H1 (cell line): ENCODE data around the gene PARD3.

Source experiments
- BRCA1 ChIP-seq: IDR thresholded peaks from 2 replicates; pipeline ENCODE4 v1.6.1; 2012; ENCODE audit warnings: low read depth, low read length, improper control_type of control experiment
- CHD7 ChIP-seq: fragments of 300-600 bp; sonication (generic); IDR thresholded peaks from 2 replicates; pipeline ENCODE4 v1.7.1; 2012; ENCODE audit warnings: low read length, moderate library complexity, mild to moderate bottlenecking, inconsistent platforms; ENCODE audit not compliant: insufficient replicate concordance
- CTCF ChIP-seq, 3 experiments: IDR thresholded peaks; 1 replicate in 2 of 3; 2 replicates in 1 of 3; pipeline versions ENCODE4 v1.5.1 to v1.6.1; 2011; ENCODE audit warnings: low read length in 3 of 3, mild to moderate bottlenecking in 3 of 3, inconsistent platforms in 2 of 3, low read depth in 1 of 3, moderate library complexity in 1 of 3; ENCODE audit not compliant: insufficient read depth in 1 of 3; ENCODE audit errors: control extremely low read depth in 1 of 3
- E2F6 ChIP-seq: IDR thresholded peaks from 2 replicates; pipeline ENCODE4 v1.6.1; 2012; ENCODE audit warnings: inconsistent platforms
- EZH2 ChIP-seq: fragments of 200-600 bp; sonication (generic); IDR thresholded peaks from 2 replicates; pipeline ENCODE4 v1.7.1; 2012; ENCODE audit warnings: low read depth, mild to moderate bottlenecking, moderate library complexity, low read length, inconsistent platforms; ENCODE audit not compliant: severe bottlenecking
- HDAC2 ChIP-seq, 2 experiments: fragments of 300-600 bp in 1 of 2; sonication (generic) in 1 of 2; IDR thresholded peaks; 2 replicates each; pipeline ENCODE4 v1.6.1; 2011 to 2012; ENCODE audit warnings: low read depth in 2 of 2, low read length in 2 of 2, mild to moderate bottlenecking in 2 of 2, moderate library complexity in 2 of 2, borderline replicate concordance in 1 of 2, inconsistent platforms in 1 of 2
- JUN ChIP-seq: IDR thresholded peaks from 2 replicates; pipeline ENCODE4 v1.6.1; 2011; ENCODE audit warnings: low read depth, mild to moderate bottlenecking, improper control_type of control experiment, low read length
- JUND ChIP-seq: IDR thresholded peaks from 2 replicates; pipeline ENCODE4 v1.6.1; 2011; ENCODE audit warnings: mild to moderate bottlenecking, improper control_type of control experiment, low read length
- POLR2AphosphoS5 ChIP-seq: IDR thresholded peaks from 2 replicates; pipeline ENCODE4 v1.6.1; 2011; ENCODE audit warnings: low read depth, low read length
- RBBP5 ChIP-seq: IDR thresholded peaks from 2 replicates; pipeline ENCODE4 v1.7.1; 2012; ENCODE audit warnings: low read depth, mild to moderate bottlenecking, inconsistent platforms, low read length, moderate library complexity, borderline replicate concordance
- TAF1 ChIP-seq: IDR thresholded peaks from 2 replicates; pipeline ENCODE4 v1.6.1; 2011; ENCODE audit warnings: mild to moderate bottlenecking, low read depth, low read length
- YY1 ChIP-seq: IDR thresholded peaks from 2 replicates; pipeline ENCODE4 v1.6.1; 2011; ENCODE audit warnings: low read depth, mild to moderate bottlenecking, low read length
- TF ChIP-seq, protein P1 (sequence below): IDR thresholded peaks from 2 replicates; pipeline ENCODE4 v1.6.1; 2011; ENCODE audit warnings: low read length, improper control_type of control experiment

- TF ChIP-seq YY1 (no peak), CTCF (IDR thresholded peaks at IDR 0.05; ENCODE audit: control extremely low read depth in 1 of 3, insufficient read depth in 1 of 3, low read depth in 1 of 3, low read length in 3 of 3) (no peak), RBBP5 (no peak), E2F6 (no peak), EZH2 (no peak), BRCA1 (no peak), HDAC2 (IDR thresholded peaks at IDR 0.05; ENCODE audit: borderline replicate concordance in 1 of 2, low read depth in 2 of 2, low read length in 2 of 2) (no peak), POLR2AphosphoS5 (no peak), CHD7 (no peak), JUN (no peak), TAF1 (no peak), JUND (no peak)
- TF ChIP-seq, protein P1, sequence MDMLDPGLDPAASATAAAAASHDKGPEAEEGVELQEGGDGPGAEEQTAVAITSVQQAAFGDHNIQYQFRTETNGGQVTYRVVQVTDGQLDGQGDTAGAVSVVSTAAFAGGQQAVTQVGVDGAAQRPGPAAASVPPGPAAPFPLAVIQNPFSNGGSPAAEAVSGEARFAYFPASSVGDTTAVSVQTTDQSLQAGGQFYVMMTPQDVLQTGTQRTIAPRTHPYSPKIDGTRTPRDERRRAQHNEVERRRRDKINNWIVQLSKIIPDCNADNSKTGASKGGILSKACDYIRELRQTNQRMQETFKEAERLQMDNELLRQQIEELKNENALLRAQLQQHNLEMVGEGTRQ: no peak
Measured at GRCh38 chr10:34313353-34313752, 501.7 kb downstream of the PARD3 start.
